OCI-LY3 (cell line): ENCODE data around the gene AKNA.

ENCODE experiments used
- H2AFZ ChIP-seq: fragments of 200-600, 300-600 bp; shearing (Covaris generic); 2 replicates; pipeline ENCODE4 v1.6.0; 2014; ENCODE audit warnings: antibody characterized with exemption, low read depth, low read length
- H3K27ac ChIP-seq: fragments of 200-600, 300-600 bp; sonication (generic); 2 replicates; pipeline ENCODE4 v1.5.1; 2014; ENCODE audit warnings: mild to moderate bottlenecking, low read length, moderate library complexity, mixed read lengths
- H3K27me3 ChIP-seq: fragments of 200-600, 300-600 bp; sonication (generic); 2 replicates; pipeline ENCODE4 v1.6.1; 2014; ENCODE audit warnings: low read depth, low read length, mixed read lengths
- H3K36me3 ChIP-seq: fragments of 200-600, 300-600 bp; sonication (generic); replicated peaks from 2 replicates; pipeline ENCODE3; 2014; ENCODE audit warnings: low read depth, low read length, mixed read lengths
- H3K4me1 ChIP-seq: fragments of 300-600, 200-600 bp; sonication (generic); 2 replicates; pipeline ENCODE4 v1.6.1; 2014; ENCODE audit warnings: low read length, mixed read lengths
- H3K4me2 ChIP-seq: fragments of 200-600, 300-600 bp; sonication (generic); 2 replicates; pipeline ENCODE4 v1.6.1; 2014; ENCODE audit warnings: low read length, mixed read lengths
- H3K4me3 ChIP-seq: fragments of 300-600, 200-600 bp; sonication (generic); 2 replicates; pipeline ENCODE4 v1.5.1; 2014; ENCODE audit warnings: antibody characterized with exemption, mild to moderate bottlenecking, low read length, moderate library complexity
- H3K79me2 ChIP-seq: fragments of 300-600, 200-600 bp; shearing (Covaris generic); 2 replicates; pipeline ENCODE4 v1.6.1; 2014; ENCODE audit warnings: mild to moderate bottlenecking, low read length, mixed read lengths
- H3K9ac ChIP-seq: fragments of 300-600, 200-600 bp; shearing (Covaris generic); 2 replicates; pipeline ENCODE4 v1.6.0; 2014; ENCODE audit warnings: mild to moderate bottlenecking, low read length, moderate library complexity
- H3K9me3 ChIP-seq: fragments of 200-600, 300-600 bp; shearing (Covaris generic); 2 replicates; pipeline ENCODE4 v1.6.1; 2014; ENCODE audit warnings: low read length, mixed read lengths; ENCODE audit not compliant: insufficient read depth
- H4K20me1 ChIP-seq: fragments of 200-600, 300-600 bp; sonication (generic); 2 replicates; pipeline ENCODE4 v1.6.1; 2016; ENCODE audit warnings: low read length, mixed read lengths; ENCODE audit not compliant: insufficient read depth
- CTCF ChIP-seq: fragments of 200-600, 300-600 bp; sonication (generic); IDR thresholded peaks from 2 replicates; pipeline ENCODE4 v1.5.1; 2014; ENCODE audit warnings: antibody characterized with exemption, low read length, low read depth
- EZH2phosphoT487 ChIP-seq: fragments of 200-600 bp; shearing (Covaris generic); IDR thresholded peaks from 2 replicates; pipeline ENCODE4 v1.6.1; 2018; ENCODE audit warnings: antibody characterized with exemption, mixed run types, low read depth

The AKNA gene

GRCh38 chr9:114364134-114365041 is 23.4 kb downstream of the AKNA start:
- Histone ChIP-seq H3K9me3 (no peaks in the 10 kb centered on the region), H3K27ac (peak overlapping the region; percentile 57), H3K4me2 (0 out of 2 replicates have a peak overlapping the region, but pooled peaks have one; percentile 10), H3K27me3 (no peaks in the 10 kb centered on the region), H4K20me1 (no peaks in the 10 kb centered on the region), H3K36me3 (peaks cover 93% of the 10 kb centered on the region), H3K79me2 (peaks cover 63% of the 10 kb centered on the region), H2AFZ (no peak overlapping the region), H3K9ac (no peak overlapping the region), H3K4me3 (no peak overlapping the region), H3K4me1 (peaks cover 48% of the 10 kb centered on the region)
- no peak for TF ChIP-seq CTCF
- no peak for TF ChIP-seq EZH2phosphoT487

GRCh38 chr9:114363424-114363823 is 24.4 kb downstream of the AKNA start:
- no peak overlapping the region for H3K9ac ChIP-seq
- no peaks in the 10 kb centered on the region for H3K27me3 ChIP-seq
- no peak overlapping the region for H2AFZ ChIP-seq
- peaks cover 53% of the 10 kb centered on the region for H3K79me2 ChIP-seq
- no peaks in the 10 kb centered on the region for H4K20me1 ChIP-seq
- no peak overlapping the region for H3K4me2 ChIP-seq
- H3K4me1 ChIP-seq = peaks cover 40% of the 10 kb centered on the region
- H3K27ac ChIP-seq = peak overlapping the region; percentile 57; the same call in 1 of the 2 replicates
- no peaks in the 10 kb centered on the region for H3K9me3 ChIP-seq
- no peak overlapping the region for H3K4me3 ChIP-seq
- peaks cover 92% of the 10 kb centered on the region for H3K36me3 ChIP-seq
- TF ChIP-seq CTCF (no peak), EZH2phosphoT487 (no peak)

GRCh38 chr9:114362394-114362793 is 25.4 kb downstream of the AKNA start:
- no peak overlapping the region for H3K9ac ChIP-seq
- H3K27me3 ChIP-seq = no peaks in the 10 kb centered on the region
- peaks cover 30% of the 10 kb centered on the region for H3K4me1 ChIP-seq
- no peaks in the 10 kb centered on the region for H3K9me3 ChIP-seq
- no peak overlapping the region for H2AFZ ChIP-seq
- no peak overlapping the region for H3K27ac ChIP-seq
- H4K20me1 ChIP-seq = no peaks in the 10 kb centered on the region
- no peak overlapping the region for H3K4me2 ChIP-seq
- H3K4me3 ChIP-seq = no peak overlapping the region
- peaks cover 44% of the 10 kb centered on the region for H3K79me2 ChIP-seq
- TF ChIP-seq CTCF (no peak), EZH2phosphoT487 (no peak)
- peaks cover 92% of the 10 kb centered on the region for H3K36me3 ChIP-seq

- Histone ChIP-seq H3K4me2 (no peak overlapping the region), H3K9me3 (no peaks in the 10 kb centered on the region), H3K79me2 (peaks cover 45% of the 10 kb centered on the region), H3K27ac (no peak overlapping the region), H3K36me3 (peaks cover 94% of the 10 kb centered on the region), H3K27me3 (no peaks in the 10 kb centered on the region), H3K9ac (no peak overlapping the region), H4K20me1 (no peaks in the 10 kb centered on the region), H3K4me3 (no peak overlapping the region), H2AFZ (no peak overlapping the region), H3K4me1 (peaks cover 21% of the 10 kb centered on the region)
- TF ChIP-seq CTCF = no peak
- no peak for TF ChIP-seq EZH2phosphoT487
Observed at GRCh38 chr9:114361542-114361941, 26.2 kb downstream of the AKNA start.
